Activated gamma-delta T cell treated with Interleukin-2 at 50 U/mL for 16 hours (primary cell): Measurements from ENCODE around the gene PRUNE2.
"Not testable (repeated sequence)": the region's sequence is repeated elsewhere in the genome, so short reads cannot be mapped to it uniquely, and the experiment has no call there.

Experiments used
- DNase-seq: peaks from one replicate; pipeline ENCODE4 v3.0.0-alpha.2; 2020

The PRUNE2 gene

GRCh38 chr9:76905791-76906646 is at the start of gene PRUNE2:
Gene PRUNE2, minus strand, starts transcription at chr9:76906114. Its CDS starts 151 bp downstream, at chr9:76905963.
- no peak for DNase-seq

GRCh38 chr9:76955406-76955805 is 49.5 kb upstream of the PRUNE2 start:
- not testable (repeated sequence) for DNase-seq

GRCh38 chr9:76949865-76950264 is 44.0 kb upstream of the PRUNE2 start:
- DNase-seq = no peak

GRCh38 chr9:76944011-76944410 is 38.1 kb upstream of the PRUNE2 start:
- no peak for DNase-seq

- no peak for DNase-seq
These were observed 37.1 kb upstream of the PRUNE2 start for GRCh38 chr9:76943054-76943453.

- DNase-seq = no peak
These were observed 26.8 kb upstream of the PRUNE2 start for GRCh38 chr9:76932757-76933156.

GRCh38 chr9:76932265-76932664 is 26.4 kb upstream of the PRUNE2 start:
- no peak for DNase-seq

- DNase-seq = no peak
These were observed 21.8 kb upstream of the PRUNE2 start for GRCh38 chr9:76927540-76928240.

- no peak for DNase-seq
These were observed 20.9 kb upstream of the PRUNE2 start for GRCh38 chr9:76926846-76927245.

GRCh38 chr9:76926324-76926741 is 20.4 kb upstream of the PRUNE2 start:
- no peak for DNase-seq

- no peak for DNase-seq
These were observed 15.3 kb upstream of the PRUNE2 start for GRCh38 chr9:76921165-76921564.

- DNase-seq = no peak
These were observed 11.4 kb upstream of the PRUNE2 start for GRCh38 chr9:76917299-76917698.

- no peak for DNase-seq
These were observed 10.3 kb upstream of the PRUNE2 start for GRCh38 chr9:76916231-76916630.

GRCh38 chr9:76913467-76913866 is 7.6 kb upstream of the PRUNE2 start:
- no peak for DNase-seq

- DNase-seq = no peak
These were observed 6.8 kb upstream of the PRUNE2 start for GRCh38 chr9:76912636-76913275.

- no peak for DNase-seq
These were observed 6.1 kb upstream of the PRUNE2 start for GRCh38 chr9:76911971-76912370.

GRCh38 chr9:76910861-76911260 is 4.9 kb upstream of the PRUNE2 start:
- DNase-seq = no peak

- DNase-seq = no peak
These were observed 697 bp upstream of the PRUNE2 start for GRCh38 chr9:76906647-76906975.

- no peak for DNase-seq
These were observed 1.1 kb downstream of the PRUNE2 start for GRCh38 chr9:76904661-76905457.

GRCh38 chr9:76902395-76902794 is 3.5 kb downstream of the PRUNE2 start:
- no peak for DNase-seq

GRCh38 chr9:76901801-76902200 is 4.1 kb downstream of the PRUNE2 start:
- DNase-seq = no peak

GRCh38 chr9:76900884-76901440 is 5.0 kb downstream of the PRUNE2 start:
- DNase-seq = no peak

- no peak for DNase-seq
These were observed 7.1 kb downstream of the PRUNE2 start for GRCh38 chr9:76898786-76899185.
